H9 (cell line): Measurements from ENCODE around the gene DPP10. TPM values are rescaled to one million over a fixed set of nuclear protein-coding genes. Genes with fewer than 3 reads are reported as not detected.

ENCODE experiments used
- DNase-seq: peaks from one replicate; pipeline ENCODE4 v3.0.0-alpha.2; 2017
- H2AFZ ChIP-seq: one replicate; pipeline ENCODE4 v1.6.1; 2013; ENCODE audit warnings: mild to moderate bottlenecking, low read length, control low read depth, moderate library complexity
- H2AK5ac ChIP-seq: 2 replicates; pipeline ENCODE4 v1.6.1; 2013; ENCODE audit warnings: low read length, control low read depth, mixed read lengths; ENCODE audit not compliant: insufficient read length
- H2BK120ac ChIP-seq: one replicate; pipeline ENCODE4 v1.6.1; 2013; ENCODE audit warnings: low read depth, mild to moderate bottlenecking, low read length, control low read depth, inconsistent platforms; ENCODE audit not compliant: poor library complexity, severe bottlenecking
- H2BK12ac ChIP-seq: 2 replicates; pipeline ENCODE4 v1.6.1; 2013; ENCODE audit warnings: low read length, control low read depth, mixed read lengths, low read depth; ENCODE audit not compliant: insufficient read length
- H2BK15ac ChIP-seq: 2 replicates; pipeline ENCODE4 v1.6.1; 2013; ENCODE audit warnings: low read depth, low read length, control low read depth
- H2BK20ac ChIP-seq: one replicate; pipeline ENCODE4 v1.6.1; 2013; ENCODE audit warnings: low read depth, mild to moderate bottlenecking, low read length, control low read depth, inconsistent platforms; ENCODE audit not compliant: poor library complexity, severe bottlenecking
- H2BK5ac ChIP-seq: 2 replicates; pipeline ENCODE4 v1.6.1; 2013; ENCODE audit warnings: low read length, control low read depth, mixed read lengths; ENCODE audit not compliant: insufficient read length
- H3K14ac ChIP-seq: 2 replicates; pipeline ENCODE4 v1.6.1; 2013; ENCODE audit warnings: low read length, control low read depth; ENCODE audit not compliant: insufficient read depth
- H3K18ac ChIP-seq: 2 replicates; pipeline ENCODE4 v1.6.1; 2013; ENCODE audit warnings: low read depth, mild to moderate bottlenecking, mixed read lengths, low read length, control low read depth; ENCODE audit not compliant: insufficient read length
- H3K23ac ChIP-seq: 2 replicates; pipeline ENCODE4 v1.6.1; 2013; ENCODE audit warnings: low read length, control low read depth, mixed read lengths, low read depth; ENCODE audit not compliant: insufficient read length
- H3K23me2 ChIP-seq: 2 replicates; pipeline ENCODE4 v1.6.1; 2013; ENCODE audit warnings: low read depth, mild to moderate bottlenecking, mixed read lengths, low read length, control low read depth; ENCODE audit not compliant: insufficient read length, poor library complexity, severe bottlenecking
- H3K27ac ChIP-seq: 2 replicates; pipeline ENCODE4 v1.5.1; 2013; ENCODE audit warnings: low read length, control low read depth, mixed read lengths, low read depth; ENCODE audit not compliant: insufficient read length
- H3K27me3 ChIP-seq: 2 replicates; pipeline ENCODE4 v1.6.1; 2013; ENCODE audit warnings: low read length, control low read depth, inconsistent platforms; ENCODE audit not compliant: insufficient read depth
- H3K4ac ChIP-seq: 2 replicates; pipeline ENCODE4 v1.6.1; 2013; ENCODE audit warnings: low read depth, mild to moderate bottlenecking, control low read depth, inconsistent platforms, low read length, moderate library complexity
- H3K4me1 ChIP-seq: 2 replicates; pipeline ENCODE4 v1.6.1; 2013; ENCODE audit warnings: low read length, control low read depth, inconsistent platforms; ENCODE audit not compliant: insufficient read depth
- H3K4me2 ChIP-seq: 2 replicates; pipeline ENCODE4 v1.6.1; 2013; ENCODE audit warnings: low read length, control low read depth, mixed read lengths; ENCODE audit not compliant: insufficient read length, insufficient read depth
- H3K56ac ChIP-seq: 2 replicates; pipeline ENCODE4 v1.6.1; 2013; ENCODE audit warnings: low read depth, mild to moderate bottlenecking, mixed read lengths, low read length, control low read depth; ENCODE audit not compliant: insufficient read length
- H3K79me1 ChIP-seq: 2 replicates; pipeline ENCODE4 v1.6.1; 2013; ENCODE audit warnings: low read depth, mild to moderate bottlenecking, moderate library complexity, low read length, control low read depth, inconsistent platforms; ENCODE audit not compliant: insufficient read depth, poor library complexity, severe bottlenecking
- H3K79me2 ChIP-seq: 2 replicates; pipeline ENCODE4 v1.6.1; 2013; ENCODE audit warnings: low read length, control low read depth, inconsistent platforms; ENCODE audit not compliant: insufficient read depth
- H3K9ac ChIP-seq: 2 replicates; pipeline ENCODE4 v1.6.1; 2013; ENCODE audit warnings: low read length, control low read depth, mixed read lengths; ENCODE audit not compliant: insufficient read length; ENCODE audit errors: extremely low read depth
- H3K9me3 ChIP-seq: one replicate; pipeline ENCODE4 v1.6.1; 2013; ENCODE audit warnings: low read depth, low read length, inconsistent platforms; ENCODE audit not compliant: control insufficient read depth
- H3T11ph ChIP-seq: one replicate; pipeline ENCODE4 v1.6.1; 2013; ENCODE audit warnings: mild to moderate bottlenecking, low read length, control low read depth, inconsistent platforms
- H4K20me1 ChIP-seq: one replicate; pipeline ENCODE4 v1.6.1; 2013; ENCODE audit not compliant: control insufficient read depth, insufficient read length, insufficient read depth
- H4K5ac ChIP-seq: 2 replicates; pipeline ENCODE4 v1.6.1; 2013; ENCODE audit warnings: low read depth, mild to moderate bottlenecking, mixed read lengths, low read length, control low read depth; ENCODE audit not compliant: insufficient read length
- H4K8ac ChIP-seq: replicated peaks from 2 replicates; pipeline ENCODE4 v1.6.1; 2013; ENCODE audit warnings: low read length, control low read depth, mixed read lengths, low read depth; ENCODE audit not compliant: insufficient read length
- H4K91ac ChIP-seq: 2 replicates; pipeline ENCODE4 v1.6.1; 2013; ENCODE audit warnings: low read depth, mild to moderate bottlenecking, moderate library complexity, mixed read lengths, low read length, control low read depth; ENCODE audit not compliant: insufficient read length
- H3K27ac Mint-ChIP-seq, 3 experiments: 2 replicates in 2 of 3; 3 replicates in 1 of 3; pipeline ENCODE4 v1.8.0; 2020 to 2021; ENCODE audit warnings: mixed read lengths in 3 of 3, mild to moderate bottlenecking in 1 of 3, moderate library complexity in 1 of 3
- H3K27me3 Mint-ChIP-seq: 2 replicates; pipeline ENCODE4 v1.8.0; 2021; ENCODE audit warnings: low read depth, mild to moderate bottlenecking, moderate library complexity, mixed read lengths
- H3K36me3 Mint-ChIP-seq, 3 experiments: 2 replicates in 2 of 3; 3 replicates in 1 of 3; pipeline ENCODE4 v1.8.0; 2020 to 2021; ENCODE audit warnings: low read depth in 3 of 3, mixed read lengths in 3 of 3; ENCODE audit not compliant: insufficient read depth in 1 of 3
- H3K4me1 Mint-ChIP-seq, 2 experiments: 2 replicates each; pipeline ENCODE4 v1.8.0; 2020; ENCODE audit warnings: mixed read lengths in 2 of 2
- H3K4me3 Mint-ChIP-seq, 2 experiments: 2 replicates in 1 of 2; 3 replicates in 1 of 2; pipeline ENCODE4 v1.8.0; 2020 to 2021; ENCODE audit warnings: mild to moderate bottlenecking in 2 of 2, mixed read lengths in 2 of 2, moderate library complexity in 1 of 2
- H3K9me3 Mint-ChIP-seq, 2 experiments: 2 replicates in 1 of 2; 3 replicates in 1 of 2; pipeline ENCODE4 v1.8.0; 2020; ENCODE audit warnings: mild to moderate bottlenecking in 2 of 2, mixed read lengths in 2 of 2, moderate library complexity in 1 of 2
- WGBS: extraction: QIAGEN DNeasy Blood & Tissue Kit; methylation state at CpG from one replicate; pipeline ENCODE4 v1.1.7; 2013; ENCODE audit warnings: missing lambda C conversion rate, low lambda C conversion rate, mixed read lengths; ENCODE audit not compliant: insufficient read length; ENCODE audit errors: extremely low coverage; 5-methylcytosine and 5-hydroxymethylcytosine counted together
- total RNA-seq: library from RNA; stranded (reverse); gene quantifications from 2 replicates; pipeline ENCODE4 v1.2.1, GENCODE V29; 2021
- TF ChIP-seq, protein P1 (sequence below): fragments of 200-600 bp; sonication (generic); conservative IDR thresholded peaks from 3 replicates; pipeline ENCODE4 v1.8.0; 2021; ENCODE audit warnings: antibody characterized with exemption, mild to moderate bottlenecking

The DPP10 gene
- total RNA-seq, 1 experiment from 2014 or later, result 11.3 TPM

DNA sequence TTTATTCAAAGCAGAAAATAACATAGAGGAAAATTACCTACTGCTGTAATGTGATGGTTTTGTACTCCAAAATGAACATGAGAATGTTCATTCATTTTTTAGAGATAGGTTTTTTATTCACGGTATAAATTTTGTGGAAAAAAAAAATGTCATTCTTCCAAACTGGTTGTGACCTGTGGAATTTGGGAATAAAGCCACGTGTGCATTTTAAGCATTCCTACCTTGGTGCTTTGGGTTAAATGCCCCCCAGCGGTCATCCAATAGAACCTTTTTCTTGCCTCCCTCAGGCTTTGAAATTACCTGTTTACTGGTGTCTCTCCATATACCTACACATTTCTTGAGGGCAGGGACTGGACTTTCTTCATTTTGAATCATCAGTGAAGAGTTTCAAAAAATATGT, 740.7 kb downstream of the DPP10 start:
- H3T11ph ChIP-seq, result no peak overlapping the region
- no peak overlapping the region for H2AFZ ChIP-seq
- Mint-ChIP-seq H3K36me3 (peaks cover 0 to 14% (median 0%) of the 10 kb centered on the region in 3 experiments; a peak in 2 of 7 replicates), H3K4me3 (no peak overlapping the region), H3K27me3 (no peaks in the 10 kb centered on the region), H3K9me3 (no peaks in the 10 kb centered on the region; a peak in 1 of 5 replicates), H3K4me1 (peaks cover 10 to 15% of the 10 kb centered on the region in 2 experiments), H3K27ac (no peak overlapping the region)
- no peak overlapping the region for H3K23ac ChIP-seq
- H3K4ac ChIP-seq, result no peak overlapping the region
- H3K14ac ChIP-seq, result no peak overlapping the region
- H2AK5ac ChIP-seq, result no peak overlapping the region
- H3K4me1 ChIP-seq, result no peaks in the 10 kb centered on the region
- no peak overlapping the region for H2BK12ac ChIP-seq
- H3K27ac ChIP-seq, result no peak overlapping the region
- peak; percentile 51 for DNase-seq
- no peaks in the 10 kb centered on the region for H3K79me2 ChIP-seq
- no peak overlapping the region for H2BK5ac ChIP-seq
- H2BK120ac ChIP-seq, result no peak overlapping the region
- H4K5ac ChIP-seq, result no peak overlapping the region
- H4K8ac ChIP-seq, result no peak overlapping the region
- H3K18ac ChIP-seq, result no peak overlapping the region
- no peak overlapping the region for H4K91ac ChIP-seq
- WGBS, result no CpG with 5 or more reads among the region's 3 CpGs
- no peaks in the 10 kb centered on the region for H3K27me3 ChIP-seq
- no peaks in the 10 kb centered on the region for H3K9me3 ChIP-seq
- no peak overlapping the region for H3K56ac ChIP-seq
- H3K4me2 ChIP-seq, result no peak overlapping the region
- no peak overlapping the region for H2BK15ac ChIP-seq
- TF ChIP-seq, protein P1, sequence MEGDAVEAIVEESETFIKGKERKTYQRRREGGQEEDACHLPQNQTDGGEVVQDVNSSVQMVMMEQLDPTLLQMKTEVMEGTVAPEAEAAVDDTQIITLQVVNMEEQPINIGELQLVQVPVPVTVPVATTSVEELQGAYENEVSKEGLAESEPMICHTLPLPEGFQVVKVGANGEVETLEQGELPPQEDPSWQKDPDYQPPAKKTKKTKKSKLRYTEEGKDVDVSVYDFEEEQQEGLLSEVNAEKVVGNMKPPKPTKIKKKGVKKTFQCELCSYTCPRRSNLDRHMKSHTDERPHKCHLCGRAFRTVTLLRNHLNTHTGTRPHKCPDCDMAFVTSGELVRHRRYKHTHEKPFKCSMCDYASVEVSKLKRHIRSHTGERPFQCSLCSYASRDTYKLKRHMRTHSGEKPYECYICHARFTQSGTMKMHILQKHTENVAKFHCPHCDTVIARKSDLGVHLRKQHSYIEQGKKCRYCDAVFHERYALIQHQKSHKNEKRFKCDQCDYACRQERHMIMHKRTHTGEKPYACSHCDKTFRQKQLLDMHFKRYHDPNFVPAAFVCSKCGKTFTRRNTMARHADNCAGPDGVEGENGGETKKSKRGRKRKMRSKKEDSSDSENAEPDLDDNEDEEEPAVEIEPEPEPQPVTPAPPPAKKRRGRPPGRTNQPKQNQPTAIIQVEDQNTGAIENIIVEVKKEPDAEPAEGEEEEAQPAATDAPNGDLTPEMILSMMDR, result peak; percentile 73
- H4K20me1 ChIP-seq, result no peaks in the 10 kb centered on the region
- no peaks in the 10 kb centered on the region for H3K23me2 ChIP-seq
- H2BK20ac ChIP-seq, result no peak overlapping the region
- H3K79me1 ChIP-seq, result no peaks in the 10 kb centered on the region
- H3K9ac ChIP-seq, result no peak overlapping the region
